Left ventricle myocardium inferior (tissue), 1 donor: ENCODE data around the gene TTLL11. TPM values are rescaled to one million over a fixed set of nuclear protein-coding genes. Genes with fewer than 3 reads are reported as not detected.

Experiments used
- DNase-seq: peaks from one replicate; pipeline ENCODE4 v3.0.0-alpha.2; 2020
- H3K27ac ChIP-seq: fragments of 200-600 bp; replicated peaks from 2 replicates; pipeline ENCODE4 v1.8.0; 2021
- H3K27me3 ChIP-seq: fragments of 200-600 bp; 2 replicates; pipeline ENCODE4 v1.8.0; 2021; ENCODE audit warnings: low read depth
- H3K36me3 ChIP-seq: fragments of 200-600 bp; 2 replicates; pipeline ENCODE4 v1.8.0; 2021
- H3K4me1 ChIP-seq: fragments of 200-600 bp; 2 replicates; pipeline ENCODE4 v1.8.0; 2021
- H3K4me3 ChIP-seq: fragments of 200-600 bp; 2 replicates; pipeline ENCODE4 v1.8.0; 2021; ENCODE audit warnings: mild to moderate bottlenecking, moderate library complexity
- H3K9me3 ChIP-seq: fragments of 200-600 bp; replicated peaks from 2 replicates; pipeline ENCODE4 v1.8.0; 2021
- intact Hi-C: fragments of 100-400 bp; cut with micrococcal nuclease; formaldehyde crosslinking; loops from one replicate; pipeline ENCODE4 v1.11.0; 2022
- total RNA-seq: library from RNA; stranded (reverse); fragmentation: NEBNext Ultra II Directional; extraction: Animal tissue kit (Norgen Biotek cat#: 25700); gene quantifications from one replicate; pipeline ENCODE4 v1.2.1, GENCODE V29; 2021
- TF ChIP-seq, protein P1 (sequence below): fragments of 200-600 bp; IDR thresholded peaks from 2 replicates; pipeline ENCODE4 v1.8.0; 2021; ENCODE audit warnings: antibody characterized with exemption, mild to moderate bottlenecking, borderline replicate concordance
- donor health status: DM: no; HTN: yes; CAD: no; lungs with severe emphysema.

Gene TTLL11
- total RNA-seq, 1 donor from 2014 or later = 7.3 TPM

DNA sequence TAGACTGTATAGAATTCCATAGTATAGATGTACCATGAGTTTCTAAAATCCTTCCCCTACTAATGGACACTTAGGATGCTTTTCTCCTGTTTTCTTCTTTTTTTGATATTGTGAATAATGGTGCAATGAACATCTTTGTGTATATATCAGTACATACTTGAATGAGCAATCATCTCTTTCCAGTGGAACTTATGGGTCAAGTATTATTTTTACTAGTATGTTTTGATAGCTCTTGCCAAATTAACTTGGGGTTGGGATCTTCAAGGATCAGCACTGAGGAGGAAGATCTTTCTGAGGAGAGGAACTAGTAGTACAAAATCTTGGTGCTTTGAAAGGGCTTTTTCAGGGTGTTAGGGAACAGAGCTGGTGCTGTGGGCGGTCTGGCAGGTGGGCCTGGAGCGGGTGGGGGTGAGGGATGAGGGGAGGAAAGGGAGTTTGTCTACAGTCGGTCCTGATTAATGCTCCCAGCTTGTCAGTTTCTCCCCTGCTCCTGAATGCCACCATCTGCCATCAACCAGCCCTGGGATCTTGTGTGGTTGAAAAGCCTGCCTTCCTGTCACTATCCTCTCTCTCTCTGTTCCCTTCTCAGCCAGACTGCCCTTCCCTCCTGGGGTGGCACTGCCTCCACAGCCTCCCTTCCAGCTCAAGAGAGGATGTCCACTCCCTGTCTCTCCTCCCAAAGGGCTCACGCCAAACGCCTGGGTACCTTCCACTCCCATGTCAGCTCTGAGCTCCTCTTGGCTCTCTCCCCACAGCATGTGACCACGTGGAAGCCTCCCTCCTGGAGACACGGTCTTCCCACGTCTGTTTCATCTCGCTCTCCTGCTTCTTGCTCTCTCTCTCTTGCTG, 255.8 kb downstream of the TTLL11 start:
- Histone ChIP-seq H3K27me3 (no peaks in the 10 kb centered on the region), H3K36me3 (no peaks in the 10 kb centered on the region), H3K4me1 (peaks cover 10% of the 10 kb centered on the region), H3K27ac (no peak overlapping the region), H3K9me3 (no peaks in the 10 kb centered on the region), H3K4me3 (no peak overlapping the region)
- peak; percentile 39 for DNase-seq
- TF ChIP-seq, protein P1, sequence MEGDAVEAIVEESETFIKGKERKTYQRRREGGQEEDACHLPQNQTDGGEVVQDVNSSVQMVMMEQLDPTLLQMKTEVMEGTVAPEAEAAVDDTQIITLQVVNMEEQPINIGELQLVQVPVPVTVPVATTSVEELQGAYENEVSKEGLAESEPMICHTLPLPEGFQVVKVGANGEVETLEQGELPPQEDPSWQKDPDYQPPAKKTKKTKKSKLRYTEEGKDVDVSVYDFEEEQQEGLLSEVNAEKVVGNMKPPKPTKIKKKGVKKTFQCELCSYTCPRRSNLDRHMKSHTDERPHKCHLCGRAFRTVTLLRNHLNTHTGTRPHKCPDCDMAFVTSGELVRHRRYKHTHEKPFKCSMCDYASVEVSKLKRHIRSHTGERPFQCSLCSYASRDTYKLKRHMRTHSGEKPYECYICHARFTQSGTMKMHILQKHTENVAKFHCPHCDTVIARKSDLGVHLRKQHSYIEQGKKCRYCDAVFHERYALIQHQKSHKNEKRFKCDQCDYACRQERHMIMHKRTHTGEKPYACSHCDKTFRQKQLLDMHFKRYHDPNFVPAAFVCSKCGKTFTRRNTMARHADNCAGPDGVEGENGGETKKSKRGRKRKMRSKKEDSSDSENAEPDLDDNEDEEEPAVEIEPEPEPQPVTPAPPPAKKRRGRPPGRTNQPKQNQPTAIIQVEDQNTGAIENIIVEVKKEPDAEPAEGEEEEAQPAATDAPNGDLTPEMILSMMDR = no peak
- intact Hi-C loops = no loop called here

DNA sequence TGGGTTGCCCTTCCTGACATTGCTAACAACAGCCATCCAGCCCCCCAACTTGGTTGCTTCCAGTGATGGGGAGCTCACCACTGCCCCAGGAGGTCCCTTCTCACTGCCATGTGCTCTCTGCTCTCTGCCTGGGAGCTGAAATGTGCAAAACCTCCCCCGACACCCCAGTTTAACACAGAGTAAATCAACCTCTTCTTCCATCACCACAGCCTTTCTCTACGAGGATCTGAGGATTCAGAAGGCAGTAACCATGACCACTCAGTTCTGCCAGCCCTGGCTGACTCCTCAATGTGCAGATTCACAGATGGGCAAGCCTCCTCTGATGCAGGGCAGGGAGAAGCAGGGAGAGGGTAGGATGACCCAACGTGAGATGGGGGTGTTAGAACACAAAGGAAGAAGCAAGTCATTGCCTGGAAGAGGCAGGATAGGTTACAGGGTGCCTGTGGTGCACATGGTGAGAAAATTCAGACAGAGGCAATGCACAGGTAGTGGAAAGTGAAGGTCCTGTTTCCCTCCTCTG, 256.7 kb downstream of the TTLL11 start:
- TF ChIP-seq, protein P1 = no peak
- Histone ChIP-seq H3K4me1 (peaks cover 10% of the 10 kb centered on the region), H3K4me3 (no peak overlapping the region), H3K9me3 (no peaks in the 10 kb centered on the region), H3K27me3 (no peaks in the 10 kb centered on the region), H3K27ac (no peak overlapping the region), H3K36me3 (no peaks in the 10 kb centered on the region)
- intact Hi-C loops = no loop called here
- DNase-seq = no peak

DNA sequence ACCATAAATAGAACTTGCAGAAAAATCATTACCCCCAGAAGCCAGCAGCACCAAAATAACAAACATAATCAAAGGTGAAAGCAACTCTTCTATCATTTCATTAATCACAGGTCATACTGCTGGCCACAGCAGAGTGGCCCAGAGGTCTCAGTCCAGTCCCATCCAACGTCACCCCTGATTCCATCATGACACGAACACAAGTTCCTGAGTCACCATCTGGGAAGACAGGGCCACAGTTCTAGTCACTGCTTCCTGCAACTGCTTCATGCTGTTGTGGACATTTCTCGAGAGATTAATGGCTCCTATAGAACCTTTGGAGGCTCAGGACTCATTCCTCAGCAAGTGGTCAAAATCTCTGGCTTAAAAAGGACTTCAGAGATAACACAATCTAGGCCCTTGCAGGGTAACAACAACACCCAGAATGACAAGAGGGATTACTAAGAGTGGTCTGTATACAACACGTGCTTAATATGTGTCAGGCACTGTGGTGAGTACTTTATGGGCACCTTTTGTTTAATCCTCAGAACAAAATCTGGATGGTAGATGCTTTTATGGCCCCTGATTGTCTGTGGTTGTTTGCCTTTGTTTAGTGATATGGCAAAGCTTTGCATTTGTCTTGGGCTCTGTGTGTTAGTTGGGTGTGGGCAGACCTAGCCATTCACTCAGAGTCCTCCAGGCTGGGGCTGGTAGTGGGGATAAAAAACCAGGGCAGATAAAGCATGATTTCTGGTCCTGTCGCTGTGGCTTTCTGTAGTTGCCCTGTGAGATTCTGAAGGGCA, 257.3 kb downstream of the TTLL11 start:
- TF ChIP-seq, protein P1 = no peak
- Histone ChIP-seq H3K9me3 (no peaks in the 10 kb centered on the region), H3K4me1 (peaks cover 10% of the 10 kb centered on the region), H3K27ac (no peak overlapping the region), H3K27me3 (no peaks in the 10 kb centered on the region), H3K4me3 (no peak overlapping the region), H3K36me3 (no peaks in the 10 kb centered on the region)
- intact Hi-C loops = no loop called here
- no peak for DNase-seq

DNA sequence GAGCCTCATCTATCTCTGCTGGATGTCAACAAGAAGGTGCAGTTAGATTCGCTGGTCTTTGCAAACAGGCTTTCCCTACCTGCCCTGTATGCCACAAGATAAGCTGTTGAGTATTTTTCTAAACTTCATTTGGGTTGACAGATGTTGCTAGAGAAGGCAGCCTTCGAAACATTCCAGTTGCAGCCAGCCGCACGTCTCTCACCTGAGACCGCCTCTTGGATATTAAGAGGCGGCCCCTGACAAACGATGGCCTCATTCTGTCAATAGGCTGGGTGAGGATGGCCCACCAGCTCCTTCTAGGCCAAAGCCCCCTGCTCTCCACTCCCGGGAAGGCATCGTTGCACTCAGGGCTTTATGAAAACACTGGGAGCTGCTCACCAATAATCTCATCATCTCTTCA, 260.0 kb downstream of the TTLL11 start:
- Histone ChIP-seq H3K36me3 (no peaks in the 10 kb centered on the region), H3K27ac (no peak overlapping the region), H3K9me3 (no peaks in the 10 kb centered on the region), H3K4me3 (no peak overlapping the region), H3K4me1 (peaks cover 9% of the 10 kb centered on the region), H3K27me3 (no peaks in the 10 kb centered on the region)
- no peak for DNase-seq
- TF ChIP-seq, protein P1 = no peak
- intact Hi-C loops = no loop called here

DNA sequence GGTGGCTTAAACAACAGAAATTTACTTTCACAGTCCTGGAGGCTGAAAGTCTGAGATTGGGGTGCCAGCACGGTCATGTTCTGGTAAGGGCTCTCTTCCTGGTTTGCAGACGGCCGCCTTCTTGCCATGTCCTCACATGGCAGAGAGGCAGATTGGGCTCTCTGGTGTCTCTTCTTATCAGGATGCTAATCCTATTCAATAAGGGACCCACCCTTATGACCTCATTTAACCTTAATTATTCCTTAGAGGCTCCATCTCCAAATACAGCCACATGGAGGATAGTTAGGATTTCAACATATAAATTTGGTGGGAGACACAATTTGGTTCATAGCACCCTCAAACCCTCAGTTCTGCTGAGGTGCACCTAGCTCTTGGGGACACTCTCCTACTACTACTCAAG, 261.2 kb downstream of the TTLL11 start:
- DNase-seq = no peak
- Histone ChIP-seq H3K4me1 (no peaks in the 10 kb centered on the region), H3K9me3 (no peaks in the 10 kb centered on the region), H3K4me3 (no peak overlapping the region), H3K27me3 (no peaks in the 10 kb centered on the region), H3K27ac (no peak overlapping the region), H3K36me3 (no peaks in the 10 kb centered on the region)
- TF ChIP-seq, protein P1 = no peak
- intact Hi-C loops = no loop called here
